DND-41 (cell line): ENCODE data around the gene ATR.
"Not testable (repeated sequence)": the region's sequence is repeated elsewhere in the genome, so short reads cannot be mapped to it uniquely, and the experiment has no call there.

ENCODE experiments used
- CTCF ChIP-seq: IDR thresholded peaks from 2 replicates; pipeline ENCODE4 v1.5.1; 2012; ENCODE audit warnings: borderline replicate concordance, low read length, moderate library complexity, mild to moderate bottlenecking; ENCODE audit not compliant: poor library complexity, severe bottlenecking; ENCODE audit errors: extremely low read depth
- EZH2 ChIP-seq: IDR thresholded peaks from 3 replicates; pipeline ENCODE4 v1.6.1; 2012; ENCODE audit warnings: borderline replicate concordance, low read depth, mild to moderate bottlenecking, moderate library complexity, low read length, inconsistent platforms; ENCODE audit not compliant: severe bottlenecking

- TF ChIP-seq CTCF, EZH2: not testable (repeated sequence)
Measured at GRCh38 chr3:142592268-142592667, 13.7 kb upstream of the ATR start.
